Nephron progenitor cell (in vitro differentiated cells): ENCODE results near the gene PSMB5.

Experiments
- DNase-seq: peaks from one replicate; pipeline ENCODE4 v3.0.0; 2021
- H3K27ac Mint-ChIP-seq: 2 replicates; pipeline ENCODE4 v1.8.0; 2021; ENCODE audit warnings: mild to moderate bottlenecking, moderate library complexity, mixed read lengths
- H3K27me3 Mint-ChIP-seq: 2 replicates; pipeline ENCODE4 v1.8.0; 2021; ENCODE audit warnings: mild to moderate bottlenecking, low read depth, mixed read lengths; ENCODE audit not compliant: poor library complexity
- H3K36me3 Mint-ChIP-seq: 2 replicates; pipeline ENCODE4 v1.8.0; 2021; ENCODE audit warnings: low read depth, mixed read lengths
- H3K4me1 Mint-ChIP-seq: 2 replicates; pipeline ENCODE4 v1.8.0; 2021; ENCODE audit warnings: mixed read lengths
- H3K4me3 Mint-ChIP-seq: 2 replicates; pipeline ENCODE4 v1.8.0; 2021; ENCODE audit warnings: mild to moderate bottlenecking, moderate library complexity, mixed read lengths
- H3K9me3 Mint-ChIP-seq: 2 replicates; pipeline ENCODE4 v1.8.0; 2021; ENCODE audit warnings: mild to moderate bottlenecking, moderate library complexity, mixed read lengths
- TF ChIP-seq, protein P1 (sequence below): fragments of 200-600 bp; sonication (generic); IDR thresholded peaks from 2 replicates; pipeline ENCODE4 v1.5.0; 2021; ENCODE audit warnings: antibody characterized with exemption

The PSMB5 gene

DNA sequence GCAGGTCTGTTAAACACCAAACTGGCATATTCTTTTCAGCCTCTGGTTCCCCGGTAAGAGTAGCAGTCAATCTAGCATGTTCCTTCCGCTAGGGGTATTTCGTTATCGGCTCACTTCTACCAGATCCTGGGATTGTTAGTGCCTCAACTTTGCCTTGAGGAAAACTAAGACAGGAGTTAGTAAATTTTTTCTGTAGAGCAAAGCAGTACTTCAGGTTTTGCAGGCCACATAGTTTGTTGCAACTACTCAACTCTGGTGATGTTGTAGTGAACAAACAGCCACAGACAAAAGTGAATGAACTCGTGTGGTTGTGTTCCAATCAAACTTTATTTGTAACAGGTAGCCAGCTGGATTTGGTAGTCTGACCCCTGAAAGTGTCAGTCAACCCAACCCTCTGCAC, 28.9 kb upstream of the PSMB5 start:
- peak overlapping the region; percentile 81 for H3K27ac Mint-ChIP-seq

DNA sequence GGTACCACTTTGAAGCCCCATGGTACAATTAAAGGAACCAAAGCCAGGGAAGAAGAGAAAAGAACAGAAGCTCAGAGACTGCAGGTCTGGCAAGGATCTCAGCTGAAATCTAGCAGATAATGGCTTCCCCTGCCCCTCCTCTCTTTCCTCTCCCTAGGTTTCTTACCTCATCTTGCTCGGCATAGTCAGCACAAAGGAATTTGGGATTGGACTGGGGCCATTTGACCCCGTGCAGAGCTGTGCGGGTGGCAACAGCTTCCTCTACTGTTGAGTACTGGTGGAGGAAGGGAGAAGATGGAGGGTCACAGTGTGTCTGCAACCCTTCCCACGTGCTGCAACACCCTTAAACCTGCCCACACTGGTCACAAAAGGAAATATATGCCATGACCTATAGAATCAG, 27.3 kb upstream of the PSMB5 start:
- Mint-ChIP-seq H3K27ac (peak overlapping the region; percentile 98), H3K36me3 (peaks cover 71% of the 10 kb centered on the region), H3K4me3 (no peak overlapping the region), H3K27me3 (no peaks in the 10 kb centered on the region), H3K4me1 (peaks cover 59% of the 10 kb centered on the region), H3K9me3 (no peaks in the 10 kb centered on the region)
- no peak for DNase-seq
- TF ChIP-seq, protein P1, sequence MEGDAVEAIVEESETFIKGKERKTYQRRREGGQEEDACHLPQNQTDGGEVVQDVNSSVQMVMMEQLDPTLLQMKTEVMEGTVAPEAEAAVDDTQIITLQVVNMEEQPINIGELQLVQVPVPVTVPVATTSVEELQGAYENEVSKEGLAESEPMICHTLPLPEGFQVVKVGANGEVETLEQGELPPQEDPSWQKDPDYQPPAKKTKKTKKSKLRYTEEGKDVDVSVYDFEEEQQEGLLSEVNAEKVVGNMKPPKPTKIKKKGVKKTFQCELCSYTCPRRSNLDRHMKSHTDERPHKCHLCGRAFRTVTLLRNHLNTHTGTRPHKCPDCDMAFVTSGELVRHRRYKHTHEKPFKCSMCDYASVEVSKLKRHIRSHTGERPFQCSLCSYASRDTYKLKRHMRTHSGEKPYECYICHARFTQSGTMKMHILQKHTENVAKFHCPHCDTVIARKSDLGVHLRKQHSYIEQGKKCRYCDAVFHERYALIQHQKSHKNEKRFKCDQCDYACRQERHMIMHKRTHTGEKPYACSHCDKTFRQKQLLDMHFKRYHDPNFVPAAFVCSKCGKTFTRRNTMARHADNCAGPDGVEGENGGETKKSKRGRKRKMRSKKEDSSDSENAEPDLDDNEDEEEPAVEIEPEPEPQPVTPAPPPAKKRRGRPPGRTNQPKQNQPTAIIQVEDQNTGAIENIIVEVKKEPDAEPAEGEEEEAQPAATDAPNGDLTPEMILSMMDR, result no peak

More for the DNA sequence above, 28.9 kb upstream of the PSMB5 start:
- Mint-ChIP-seq H3K4me1 (peaks cover 60% of the 10 kb centered on the region), H3K36me3 (peaks cover 80% of the 10 kb centered on the region), H3K9me3 (no peaks in the 10 kb centered on the region), H3K4me3 (no peak overlapping the region), H3K27me3 (no peaks in the 10 kb centered on the region)
- TF ChIP-seq, protein P1, result no peak
- no peak for DNase-seq

DNA sequence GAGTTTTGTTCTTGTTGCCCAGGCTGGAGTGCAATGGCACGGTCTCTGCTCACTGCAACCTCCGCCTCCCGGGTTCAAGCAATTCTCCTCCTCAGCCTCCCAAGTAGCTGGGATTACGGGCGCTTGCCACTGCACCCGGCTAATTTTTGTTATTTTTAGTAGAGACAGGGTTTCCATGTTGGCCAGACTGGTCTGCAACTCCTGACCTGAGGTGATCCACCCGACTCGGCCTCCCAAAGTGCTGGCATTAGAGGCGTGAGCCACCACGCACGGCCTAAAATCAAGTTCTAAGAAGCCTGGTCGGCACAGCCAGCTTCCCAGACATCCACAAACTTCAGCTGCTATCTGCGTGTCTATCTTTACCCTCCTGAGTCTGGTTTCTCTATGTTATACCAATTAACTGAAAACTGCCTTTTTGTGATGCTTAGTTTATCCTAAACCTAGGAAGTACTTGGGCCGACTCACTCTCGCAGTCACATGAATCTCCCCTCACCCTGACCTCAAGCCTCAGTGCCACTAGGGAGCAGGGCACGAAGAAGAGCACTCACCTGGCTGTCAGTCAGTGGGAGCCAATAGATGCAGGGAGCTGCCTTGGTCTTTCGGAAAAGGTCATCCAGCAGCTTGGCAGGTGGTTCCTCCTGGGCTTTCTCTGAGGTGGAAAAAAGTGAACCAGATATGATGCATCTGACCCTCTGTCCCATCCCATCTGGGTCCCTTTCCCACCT, 26.0 kb upstream of the PSMB5 start:
- TF ChIP-seq, protein P1, result no peak
- Mint-ChIP-seq H3K9me3 (no peaks in the 10 kb centered on the region), H3K4me1 (peaks cover 55% of the 10 kb centered on the region), H3K36me3 (peaks cover 58% of the 10 kb centered on the region), H3K27ac (peak overlapping the region; percentile 97), H3K27me3 (no peaks in the 10 kb centered on the region), H3K4me3 (peak overlapping the region; percentile 52)
- no peak for DNase-seq

DNA sequence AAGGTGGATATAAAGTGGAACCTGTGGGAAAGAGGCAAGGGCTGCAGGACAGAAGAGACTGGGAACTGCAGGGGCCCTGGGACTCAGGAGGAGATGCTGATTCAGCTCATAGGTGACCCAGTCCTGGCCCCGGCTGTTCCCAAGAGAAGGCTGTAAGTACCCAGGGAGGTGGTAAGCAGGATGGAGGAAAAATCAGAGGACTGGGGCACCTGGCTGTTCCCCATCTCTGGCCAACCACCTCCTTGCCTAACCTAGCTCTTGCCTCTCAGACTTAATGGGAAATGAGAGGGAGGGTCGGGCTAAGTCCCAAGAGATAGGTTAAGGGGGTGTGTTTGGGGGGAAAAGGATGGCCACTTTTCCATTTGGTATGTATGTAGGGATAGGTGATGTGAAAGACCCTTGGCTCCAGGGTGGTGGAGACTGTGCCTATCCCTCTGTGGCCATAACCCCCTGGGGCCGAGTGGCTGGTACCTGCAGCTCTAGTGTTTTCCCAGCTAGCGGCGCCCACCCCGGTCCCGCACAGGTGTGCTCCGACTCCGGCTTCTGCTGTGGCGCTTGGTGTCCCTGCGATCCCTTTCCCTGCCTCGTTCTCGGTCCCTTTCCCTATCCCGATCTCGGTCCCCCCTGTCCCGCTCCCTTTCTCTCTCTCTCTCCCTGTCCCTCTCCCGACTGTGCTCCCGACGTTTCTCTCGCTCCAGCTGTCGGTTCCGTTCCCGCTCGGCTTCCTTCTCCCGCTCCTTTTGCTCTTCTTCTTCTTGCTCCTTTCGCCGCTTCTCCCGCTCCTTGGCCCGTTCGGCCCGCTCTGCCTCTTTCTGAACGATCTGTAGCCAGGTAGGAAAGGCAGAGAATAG, 24.2 kb upstream of the PSMB5 start:
- H3K27ac Mint-ChIP-seq, result peak overlapping the region; percentile 70

DNA sequence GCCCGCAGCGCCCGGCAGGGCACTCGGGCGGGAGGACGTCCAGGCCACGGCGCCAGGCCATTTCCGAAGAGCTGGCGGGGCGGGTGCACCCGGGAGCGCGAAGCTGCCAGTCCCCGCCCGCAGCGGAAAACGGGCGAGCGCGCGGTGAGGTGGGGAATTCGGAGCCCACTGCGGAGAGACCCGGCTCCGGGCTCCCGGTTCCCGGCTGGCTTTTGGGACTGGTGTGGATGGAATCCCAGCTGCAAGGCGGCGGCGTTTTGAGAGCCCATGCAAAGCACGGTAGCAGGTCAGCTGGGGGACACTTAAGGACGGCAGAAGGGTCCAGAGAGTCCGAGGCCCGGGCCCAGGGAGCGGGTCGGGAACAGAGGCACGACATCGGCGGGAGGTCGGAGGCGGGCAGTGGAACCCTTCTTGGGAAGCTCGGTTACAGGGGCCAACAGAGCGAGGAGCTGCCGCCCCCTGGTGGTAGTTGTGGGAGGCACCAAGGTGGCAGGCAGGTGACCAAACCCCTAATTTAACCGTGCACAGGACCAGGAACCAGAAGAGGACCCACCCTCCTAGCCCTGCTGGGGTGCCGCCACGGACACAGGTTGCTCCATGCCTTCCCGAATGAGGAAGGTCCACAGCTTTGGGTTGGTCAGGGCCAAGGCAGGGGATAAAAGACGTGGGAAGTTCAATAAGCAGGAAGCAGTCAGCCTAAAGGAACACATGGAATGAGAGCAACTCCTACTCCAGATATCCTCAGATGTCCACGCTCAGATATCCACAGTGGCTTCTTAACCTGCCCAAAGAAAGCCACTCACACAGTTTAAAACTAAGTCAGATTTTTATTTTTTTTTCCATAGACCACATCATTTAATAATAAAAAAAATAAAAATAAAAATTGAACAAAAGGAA, 23.3 kb upstream of the PSMB5 start:
- peak; percentile 95 for DNase-seq
- Mint-ChIP-seq H3K27ac (peak overlapping the region; percentile 90), H3K4me3 (peak overlapping the region; percentile 86), H3K36me3 (peaks cover 47% of the 10 kb centered on the region), H3K4me1 (peaks cover 67% of the 10 kb centered on the region), H3K27me3 (no peaks in the 10 kb centered on the region), H3K9me3 (no peaks in the 10 kb centered on the region)
- TF ChIP-seq, protein P1, result peak; percentile 91

More for the DNA sequence above, 24.2 kb upstream of the PSMB5 start:
- H3K4me3 Mint-ChIP-seq, result peak overlapping the region; percentile 86
- peaks cover 47% of the 10 kb centered on the region for H3K36me3 Mint-ChIP-seq
- DNase-seq, result no peak
- no peaks in the 10 kb centered on the region for H3K27me3 Mint-ChIP-seq
- peaks cover 64% of the 10 kb centered on the region for H3K4me1 Mint-ChIP-seq
- TF ChIP-seq, protein P1, result no peak
- no peaks in the 10 kb centered on the region for H3K9me3 Mint-ChIP-seq
